Neural cell (in vitro differentiated cells): ENCODE results near the gene FAXC. TPM values are rescaled to one million over a fixed set of nuclear protein-coding genes. Genes with fewer than 3 reads are reported as not detected.

ENCODE experiments used
- H2AFZ ChIP-seq: fragments of 200-600, 300-800 bp; sonication (generic), shearing (Covaris generic); 2 replicates; pipeline ENCODE4 v1.6.0; 2014; ENCODE audit warnings: low read depth, mild to moderate bottlenecking, antibody characterized with exemption, low read length, moderate library complexity
- H3F3A ChIP-seq: fragments of 200-600 bp; shearing (Covaris generic); 2 replicates; pipeline ENCODE4 v1.6.1; 2016; ENCODE audit warnings: mild to moderate bottlenecking, moderate library complexity, mixed read lengths, antibody characterized with exemption, low read length; ENCODE audit not compliant: insufficient read depth, poor library complexity, severe bottlenecking
- H3K27ac ChIP-seq: fragments of 200-600, 300-800 bp; sonication (generic), shearing (Covaris generic); 2 replicates; pipeline ENCODE4 v1.5.1; 2014; ENCODE audit warnings: mild to moderate bottlenecking, low read length, moderate library complexity
- H3K27me3 ChIP-seq: fragments of 300-800, 200-600 bp; sonication (generic), shearing (Covaris generic); 2 replicates; pipeline ENCODE4 v1.6.0; 2014; ENCODE audit warnings: mild to moderate bottlenecking, low read depth, low read length, moderate library complexity; ENCODE audit not compliant: insufficient read depth
- H3K36me3 ChIP-seq: fragments of 300-800, 200-600 bp; sonication (generic), shearing (Covaris generic); 2 replicates; pipeline ENCODE4 v1.5.1; 2014; ENCODE audit warnings: mild to moderate bottlenecking, antibody characterized with exemption, low read length, moderate library complexity; ENCODE audit not compliant: insufficient read depth
- H3K4me2 ChIP-seq: fragments of 300-800, 200-600 bp; sonication (generic), shearing (Covaris generic); 2 replicates; pipeline ENCODE4 v1.6.0; 2014; ENCODE audit warnings: mild to moderate bottlenecking, low read length
- H3K4me3 ChIP-seq: fragments of 300-800, 200-600 bp; sonication (generic), shearing (Covaris generic); 2 replicates; pipeline ENCODE4 v1.5.1; 2014; ENCODE audit warnings: mild to moderate bottlenecking, low read length, moderate library complexity
- H3K79me2 ChIP-seq: fragments of 200-600 bp; shearing (Covaris generic); replicated peaks from 2 replicates; pipeline ENCODE4 v1.6.0; 2014; ENCODE audit warnings: mild to moderate bottlenecking, low read length, moderate library complexity; ENCODE audit not compliant: insufficient read depth
- H3K9ac ChIP-seq: fragments of 300-800, 200-600 bp; sonication (generic), shearing (Covaris generic); 2 replicates; pipeline ENCODE4 v1.6.1; 2016; ENCODE audit warnings: mild to moderate bottlenecking, low read length, mixed read lengths
- H3K9me2 ChIP-seq: fragments of 200-600 bp; shearing (Covaris generic); 2 replicates; pipeline ENCODE4 v1.6.1; 2016; ENCODE audit warnings: mild to moderate bottlenecking, low read length, mixed read lengths; ENCODE audit not compliant: insufficient read depth
- H3K9me3 ChIP-seq: fragments of 200-600, 300-800 bp; sonication (generic), shearing (Covaris generic); 2 replicates; pipeline ENCODE4 v1.6.1; 2016; ENCODE audit warnings: mild to moderate bottlenecking, mixed run types, low read length, moderate library complexity, mixed read lengths
- H4K20me1 ChIP-seq: fragments of 200-600 bp; shearing (Covaris generic); 2 replicates; pipeline ENCODE4 v1.6.1; 2016; ENCODE audit warnings: mild to moderate bottlenecking, mixed run types; ENCODE audit not compliant: insufficient read depth
- EP300 ChIP-seq: fragments of 450-650 bp; conservative IDR thresholded peaks from 2 replicates; pipeline ENCODE4 v1.6.1; 2014; ENCODE audit warnings: antibody characterized with exemption, mild to moderate bottlenecking, moderate library complexity; ENCODE audit not compliant: poor library complexity, severe bottlenecking
- EZH2 ChIP-seq: fragments of 200-600, 300-800 bp; shearing (Covaris generic), sonication (generic); IDR thresholded peaks from 2 replicates; pipeline ENCODE4 v1.6.1; 2014; ENCODE audit warnings: antibody characterized with exemption, low read length, borderline replicate concordance, mild to moderate bottlenecking; ENCODE audit not compliant: insufficient read depth, poor library complexity, severe bottlenecking
- MXI1 ChIP-seq: fragments of 450-650 bp; conservative IDR thresholded peaks from 2 replicates; pipeline ENCODE4 v1.6.1; 2014; ENCODE audit warnings: antibody characterized with exemption, mild to moderate bottlenecking; ENCODE audit not compliant: poor library complexity, severe bottlenecking
- POLR2AphosphoS5 ChIP-seq: IDR thresholded peaks from 2 replicates; pipeline ENCODE4 v1.6.1; 2012
- RAD21 ChIP-seq: fragments of 450-650 bp; conservative IDR thresholded peaks from 2 replicates; pipeline ENCODE4 v1.6.1; 2014; ENCODE audit warnings: antibody characterized with exemption, mild to moderate bottlenecking, moderate library complexity
- SMC3 ChIP-seq: fragments of 450-650 bp; conservative IDR thresholded peaks from 2 replicates; pipeline ENCODE4 v1.6.1; 2014; ENCODE audit warnings: antibody characterized with exemption, mild to moderate bottlenecking, moderate library complexity; ENCODE audit not compliant: poor library complexity
- TAF1 ChIP-seq: IDR thresholded peaks from 2 replicates; pipeline ENCODE4 v1.6.1; 2012; ENCODE audit warnings: low read depth
- polyA plus RNA-seq: library from polyadenylated mRNA; depleted of rRNA; stranded (reverse); fragments of >200 nt; gene quantifications from 2 replicates; pipeline ENCODE4 v1.2.3, GENCODE V29; 2014
- TF ChIP-seq, protein P1 (sequence below): fragments of 450-650 bp; IDR thresholded peaks from 2 replicates; pipeline ENCODE4 v1.5.1; 2014; ENCODE audit warnings: antibody characterized with exemption, mild to moderate bottlenecking, moderate library complexity; ENCODE audit not compliant: poor library complexity, severe bottlenecking
- TF ChIP-seq, protein P2 (sequence below): IDR thresholded peaks from 2 replicates; pipeline ENCODE4 v1.6.1; 2012; ENCODE audit warnings: borderline replicate concordance

FAXC gene
- polyA plus RNA-seq, 1 donor from 2014 or later = 106 TPM

DNA sequence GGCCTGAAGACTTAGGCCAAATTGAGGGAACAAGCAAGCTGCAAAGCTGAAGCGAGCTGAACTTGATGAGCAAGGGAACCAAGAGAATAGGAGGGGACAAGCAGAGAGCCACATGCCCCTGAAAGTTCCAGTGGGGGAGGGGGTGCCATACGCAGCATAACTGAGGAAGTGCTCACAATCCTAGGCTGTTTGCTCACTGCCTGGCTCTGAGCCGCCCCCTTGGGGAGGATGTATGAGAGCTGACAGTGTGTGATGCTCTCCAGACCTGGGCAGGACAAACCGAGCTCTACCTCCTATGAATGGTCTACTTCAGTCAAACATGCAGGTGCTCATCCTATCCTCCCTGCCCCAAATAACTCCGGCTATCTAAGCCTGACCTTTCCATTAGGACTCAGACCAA lies 52.1 kb downstream of the FAXC start:
- TF ChIP-seq SMC3 = no peak
- no peaks in the 10 kb centered on the region for H3F3A ChIP-seq
- no peaks in the 10 kb centered on the region for H3K9me3 ChIP-seq

DNA sequence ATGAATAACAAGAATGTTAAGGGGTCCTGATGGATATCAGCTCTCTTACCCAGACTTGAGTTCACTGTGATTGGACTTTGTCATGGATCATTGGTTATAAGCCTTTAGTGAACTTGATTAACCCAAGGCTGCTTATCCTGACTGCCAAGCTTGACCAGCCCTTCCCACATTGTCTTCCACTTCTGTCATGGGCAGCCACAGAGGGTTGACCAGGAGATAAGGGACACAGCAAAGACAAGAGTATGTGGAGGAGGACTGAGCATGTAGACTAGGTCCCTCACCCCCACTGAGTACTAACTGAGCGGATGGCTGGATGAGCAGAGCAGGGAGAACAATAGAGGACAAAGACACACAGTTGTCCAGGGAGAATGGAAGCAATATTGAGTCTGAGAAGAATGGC lies 52.5 kb downstream of the FAXC start:
- Histone ChIP-seq H3K36me3 (peaks cover 6% of the 10 kb centered on the region), H4K20me1 (no peaks in the 10 kb centered on the region), H3K27ac (no peak overlapping the region), H2AFZ (no peak overlapping the region), H3K27me3 (no peaks in the 10 kb centered on the region), H3F3A (no peaks in the 10 kb centered on the region), H3K79me2 (no peaks in the 10 kb centered on the region), H3K9ac (no peak overlapping the region), H3K4me3 (no peak overlapping the region), H3K4me2 (no peak overlapping the region), H3K9me3 (no peaks in the 10 kb centered on the region), H3K9me2 (no peaks in the 10 kb centered on the region)
- TF ChIP-seq SMC3 (no peak), EZH2 (no peak), EP300 (no peak), POLR2AphosphoS5 (no peak)
- TF ChIP-seq, protein P1, sequence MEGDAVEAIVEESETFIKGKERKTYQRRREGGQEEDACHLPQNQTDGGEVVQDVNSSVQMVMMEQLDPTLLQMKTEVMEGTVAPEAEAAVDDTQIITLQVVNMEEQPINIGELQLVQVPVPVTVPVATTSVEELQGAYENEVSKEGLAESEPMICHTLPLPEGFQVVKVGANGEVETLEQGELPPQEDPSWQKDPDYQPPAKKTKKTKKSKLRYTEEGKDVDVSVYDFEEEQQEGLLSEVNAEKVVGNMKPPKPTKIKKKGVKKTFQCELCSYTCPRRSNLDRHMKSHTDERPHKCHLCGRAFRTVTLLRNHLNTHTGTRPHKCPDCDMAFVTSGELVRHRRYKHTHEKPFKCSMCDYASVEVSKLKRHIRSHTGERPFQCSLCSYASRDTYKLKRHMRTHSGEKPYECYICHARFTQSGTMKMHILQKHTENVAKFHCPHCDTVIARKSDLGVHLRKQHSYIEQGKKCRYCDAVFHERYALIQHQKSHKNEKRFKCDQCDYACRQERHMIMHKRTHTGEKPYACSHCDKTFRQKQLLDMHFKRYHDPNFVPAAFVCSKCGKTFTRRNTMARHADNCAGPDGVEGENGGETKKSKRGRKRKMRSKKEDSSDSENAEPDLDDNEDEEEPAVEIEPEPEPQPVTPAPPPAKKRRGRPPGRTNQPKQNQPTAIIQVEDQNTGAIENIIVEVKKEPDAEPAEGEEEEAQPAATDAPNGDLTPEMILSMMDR = no peak

More for the DNA sequence above, 52.1 kb downstream of the FAXC start:
- no peak overlapping the region for H2AFZ ChIP-seq
- no peak overlapping the region for H3K4me2 ChIP-seq
- no peaks in the 10 kb centered on the region for H4K20me1 ChIP-seq
- no peaks in the 10 kb centered on the region for H3K79me2 ChIP-seq
- no peak overlapping the region for H3K9ac ChIP-seq
- H3K4me3 ChIP-seq = no peak overlapping the region
- no peaks in the 10 kb centered on the region for H3K27me3 ChIP-seq
- no peaks in the 10 kb centered on the region for H3K9me2 ChIP-seq
- no peak overlapping the region for H3K27ac ChIP-seq
- peaks cover 6% of the 10 kb centered on the region for H3K36me3 ChIP-seq

DNA sequence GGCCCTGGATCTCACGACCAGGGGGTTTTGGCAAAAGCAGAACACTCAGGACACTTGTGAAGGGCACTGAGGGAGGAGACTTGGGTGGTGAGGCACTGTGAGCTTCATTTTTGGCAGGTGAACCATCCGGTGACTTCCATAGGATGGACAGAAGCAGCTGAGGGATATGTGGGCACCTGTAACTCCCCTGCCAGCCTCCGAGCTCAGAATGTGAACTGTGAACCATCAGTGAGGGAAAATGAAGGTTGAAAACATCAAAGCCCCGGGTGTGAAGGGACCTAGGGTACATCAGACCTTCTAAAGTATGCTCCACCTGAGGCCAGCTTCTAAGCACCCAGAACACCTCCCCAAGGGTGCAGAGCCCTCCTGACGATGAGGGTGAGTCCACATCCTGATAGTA lies 53.2 kb downstream of the FAXC start:
- no peak overlapping the region for H3K4me2 ChIP-seq
- H3K79me2 ChIP-seq = no peaks in the 10 kb centered on the region
- no peak overlapping the region for H3K27ac ChIP-seq
- H3K27me3 ChIP-seq = no peaks in the 10 kb centered on the region
- TF ChIP-seq EP300 (no peak), EZH2 (no peak), MXI1 (no peak), RAD21 (no peak), SMC3 (no peak), POLR2AphosphoS5 (no peak), TAF1 (no peak)
- TF ChIP-seq, protein P2, sequence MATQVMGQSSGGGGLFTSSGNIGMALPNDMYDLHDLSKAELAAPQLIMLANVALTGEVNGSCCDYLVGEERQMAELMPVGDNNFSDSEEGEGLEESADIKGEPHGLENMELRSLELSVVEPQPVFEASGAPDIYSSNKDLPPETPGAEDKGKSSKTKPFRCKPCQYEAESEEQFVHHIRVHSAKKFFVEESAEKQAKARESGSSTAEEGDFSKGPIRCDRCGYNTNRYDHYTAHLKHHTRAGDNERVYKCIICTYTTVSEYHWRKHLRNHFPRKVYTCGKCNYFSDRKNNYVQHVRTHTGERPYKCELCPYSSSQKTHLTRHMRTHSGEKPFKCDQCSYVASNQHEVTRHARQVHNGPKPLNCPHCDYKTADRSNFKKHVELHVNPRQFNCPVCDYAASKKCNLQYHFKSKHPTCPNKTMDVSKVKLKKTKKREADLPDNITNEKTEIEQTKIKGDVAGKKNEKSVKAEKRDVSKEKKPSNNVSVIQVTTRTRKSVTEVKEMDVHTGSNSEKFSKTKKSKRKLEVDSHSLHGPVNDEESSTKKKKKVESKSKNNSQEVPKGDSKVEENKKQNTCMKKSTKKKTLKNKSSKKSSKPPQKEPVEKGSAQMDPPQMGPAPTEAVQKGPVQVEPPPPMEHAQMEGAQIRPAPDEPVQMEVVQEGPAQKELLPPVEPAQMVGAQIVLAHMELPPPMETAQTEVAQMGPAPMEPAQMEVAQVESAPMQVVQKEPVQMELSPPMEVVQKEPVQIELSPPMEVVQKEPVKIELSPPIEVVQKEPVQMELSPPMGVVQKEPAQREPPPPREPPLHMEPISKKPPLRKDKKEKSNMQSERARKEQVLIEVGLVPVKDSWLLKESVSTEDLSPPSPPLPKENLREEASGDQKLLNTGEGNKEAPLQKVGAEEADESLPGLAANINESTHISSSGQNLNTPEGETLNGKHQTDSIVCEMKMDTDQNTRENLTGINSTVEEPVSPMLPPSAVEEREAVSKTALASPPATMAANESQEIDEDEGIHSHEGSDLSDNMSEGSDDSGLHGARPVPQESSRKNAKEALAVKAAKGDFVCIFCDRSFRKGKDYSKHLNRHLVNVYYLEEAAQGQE = no peak
- TF ChIP-seq, protein P1 = no peak
- no peak overlapping the region for H3K9ac ChIP-seq
- H4K20me1 ChIP-seq = no peaks in the 10 kb centered on the region
- no peak overlapping the region for H3K4me3 ChIP-seq
- peaks cover 6% of the 10 kb centered on the region for H3K36me3 ChIP-seq
- no peaks in the 10 kb centered on the region for H3F3A ChIP-seq
- H3K9me2 ChIP-seq = no peaks in the 10 kb centered on the region
- no peaks in the 10 kb centered on the region for H3K9me3 ChIP-seq
- no peak overlapping the region for H2AFZ ChIP-seq
